PC-9 (cell line): ENCODE data around the gene LAMTOR3. TPM values are rescaled to one million over a fixed set of nuclear protein-coding genes. Genes with fewer than 3 reads are reported as not detected.
"Not testable (repeated sequence)": the region's sequence is repeated elsewhere in the genome, so short reads cannot be mapped to it uniquely, and the experiment has no call there.

Experiments
- BruUV-seq: library from RNA; stranded (reverse); fragments of 400-500 nt; replicated peaks from 2 replicates; lab custom pipeline; 2021; lab: Mats Ljungman, UMichigan
- CTCF ChIA-PET: fragments of 300-600 bp; sonication (Branson Sonifier 250); formaldehyde crosslinking; loops from one replicate; lab custom pipeline; 2022; ENCODE audit warnings: antibody characterized with exemption; lab: Charles Lee
- POLR2A ChIA-PET: fragments of 300-600 bp; sonication (Branson Sonifier 250); formaldehyde crosslinking; loops from one replicate; lab custom pipeline; 2022; ENCODE audit warnings: antibody characterized with exemption; ENCODE audit not compliant: unreplicated experiment; lab: Charles Lee
- DNase-seq, 2 experiments: peaks; one replicate each; pipeline versions ENCODE4 v3.0.0 to v3.0.0-alpha.2; 2015 to 2022; ENCODE audit warnings: mixed read lengths in 1 of 2
- H2AFZ ChIP-seq: fragments of 200-600 bp; sonication (generic); 2 replicates; pipeline ENCODE4 v1.8.1; 2017; ENCODE audit warnings: antibody characterized with exemption
- H3F3A ChIP-seq: fragments of 200-600 bp; sonication (generic); 2 replicates; pipeline ENCODE4 v1.8.1; 2017; ENCODE audit warnings: antibody characterized with exemption, mild to moderate bottlenecking, low read depth; ENCODE audit not compliant: insufficient read depth
- H3K27ac ChIP-seq: fragments of 200-600 bp; sonication (generic); 2 replicates; pipeline ENCODE4 v1.6.1; 2016; ENCODE audit warnings: mixed run types
- H3K27me3 ChIP-seq: fragments of 200-600 bp; sonication (generic); 2 replicates; pipeline ENCODE4 v1.6.1; 2016; ENCODE audit warnings: low read depth, mixed run types; ENCODE audit not compliant: insufficient read depth
- H3K36me3 ChIP-seq: fragments of 200-600 bp; sonication (generic); 2 replicates; pipeline ENCODE4 v1.6.1; 2016; ENCODE audit warnings: low read depth, mixed run types
- H3K4me1 ChIP-seq: fragments of 200-600 bp; sonication (generic); replicated peaks from 2 replicates; pipeline ENCODE4 v1.6.1; 2016; ENCODE audit warnings: mixed run types; ENCODE audit not compliant: insufficient read depth
- H3K4me2 ChIP-seq: fragments of 200-600 bp; sonication (generic); 2 replicates; pipeline ENCODE4 v1.6.1; 2017; ENCODE audit warnings: mixed run types
- H3K4me3 ChIP-seq: fragments of 200-600 bp; sonication (generic); 2 replicates; pipeline ENCODE4 v1.6.1; 2016; ENCODE audit warnings: mixed run types
- H3K79me2 ChIP-seq: fragments of 200-600 bp; sonication (generic); 2 replicates; pipeline ENCODE4 v1.6.1; 2017; ENCODE audit warnings: low read depth, mixed run types
- H3K9me2 ChIP-seq: fragments of 200-600 bp; sonication (generic); 2 replicates; pipeline ENCODE4 v1.8.1; 2017; ENCODE audit warnings: mild to moderate bottlenecking; ENCODE audit not compliant: insufficient read depth
- H3K9me3 ChIP-seq: fragments of 200-600 bp; sonication (generic); 2 replicates; pipeline ENCODE4 v1.8.1; 2016; ENCODE audit warnings: low read depth; ENCODE audit not compliant: insufficient read depth
- H4K20me1 ChIP-seq: fragments of 200-600 bp; sonication (generic); 2 replicates; pipeline ENCODE4 v1.8.1; 2017; ENCODE audit not compliant: insufficient read depth
- CTCF ChIP-seq: fragments of 200-600 bp; sonication (generic); conservative IDR thresholded peaks from 2 replicates; pipeline ENCODE4 v1.6.1; 2017; ENCODE audit warnings: mixed run types, antibody characterized with exemption, mild to moderate bottlenecking, moderate library complexity
- EZH2 ChIP-seq: fragments of 200-600 bp; sonication (generic); IDR thresholded peaks from 2 replicates; pipeline ENCODE4 v1.8.0; 2017; ENCODE audit warnings: antibody characterized with exemption, low read depth
- intact Hi-C: fragments of 100-400 bp; cut with micrococcal nuclease; formaldehyde crosslinking; loops from one replicate; pipeline ENCODE4 v1.10.0; 2022; ENCODE audit not compliant: unreplicated experiment
- total RNA-seq: library from RNA; stranded (reverse); gene quantifications from 2 replicates; pipeline ENCODE4 v1.2.3, GENCODE V29; 2021

The LAMTOR3 gene
- total RNA-seq, 1 experiment from 2014 or later: 17.4 TPM

GRCh38 chr4:99832321-99832720 lies 61.9 kb downstream of the LAMTOR3 start:
- Histone ChIP-seq H3K4me2 (no peak overlapping the region), H3F3A (no peaks in the 10 kb centered on the region), H3K27me3 (no peaks in the 10 kb centered on the region), H3K79me2 (peaks cover 12% of the 10 kb centered on the region; the same call in 1 of the 2 replicates), H3K9me3 (no peaks in the 10 kb centered on the region), H3K27ac (no peak overlapping the region), H3K4me3 (no peak overlapping the region), H3K36me3 (no peaks in the 10 kb centered on the region), H2AFZ (no peak overlapping the region), H3K9me2 (no peaks in the 10 kb centered on the region), H3K4me1 (peaks cover 6% of the 10 kb centered on the region; the same call in 1 of the 2 replicates), H4K20me1 (no peaks in the 10 kb centered on the region)
- ChIA-PET POLR2A (no interaction called here), CTCF (no interaction called here)
- intact Hi-C loops: no loop called here
- DNase-seq: no peak
- no peak for TF ChIP-seq EZH2
- TF ChIP-seq CTCF: no peak
- BruUV-seq: no TSS peak

- CTCF ChIA-PET: interaction anchor here (0.6 kb wide), 1 partner anchor 101 kb away, joined by 3 read pairs; no protein-coding TSS in a partner anchor
- H3K79me2 ChIP-seq: peaks cover 20% of the 10 kb centered on the region; the same call in 1 of the 2 replicates
- H3K36me3 ChIP-seq, H3K4me3 ChIP-seq, BruUV-seq, H3K27me3 ChIP-seq, H2AFZ ChIP-seq, H3K9me3 ChIP-seq, H3F3A ChIP-seq, DNase-seq, POLR2A ChIA-PET, H4K20me1 ChIP-seq, H3K27ac ChIP-seq, H3K4me2 ChIP-seq, intact Hi-C loops, H3K9me2 ChIP-seq: not testable (repeated sequence)
- peaks cover 21% of the 10 kb centered on the region for H3K4me1 ChIP-seq
Observed at GRCh38 chr4:99830051-99830450, 64.2 kb downstream of the LAMTOR3 start.

GRCh38 chr4:99828477-99828876 lies 65.8 kb downstream of the LAMTOR3 start:
- Histone ChIP-seq H3K27me3 (no peaks in the 10 kb centered on the region), H3K27ac (peak overlapping the region; percentile 17; the same call in 1 of the 2 replicates), H3K4me3 (no peak overlapping the region), H3K9me3 (no peaks in the 10 kb centered on the region), H3F3A (no peaks in the 10 kb centered on the region), H3K4me1 (peaks cover 24% of the 10 kb centered on the region), H2AFZ (no peak overlapping the region), H3K9me2 (no peaks in the 10 kb centered on the region), H3K36me3 (no peaks in the 10 kb centered on the region), H3K79me2 (peaks cover 14% of the 10 kb centered on the region; the same call in 1 of the 2 replicates), H3K4me2 (no peak overlapping the region), H4K20me1 (no peaks in the 10 kb centered on the region)
- DNase-seq: peak in 1 of 2 experiments; percentile 38
- TF ChIP-seq EZH2 (no peak), CTCF (no peak)
- intact Hi-C loops: no loop called here
- ChIA-PET CTCF (no interaction called here), POLR2A (interaction anchor here (0.6 to 0.9 kb wide), 2 partner anchors 12 to 136 kb away, joined by 6 to 7 read pairs; partner anchors contain the start of gene DAPP1)
- BruUV-seq: no TSS peak

Other genes with a start within 250 kb of the LAMTOR3 start
- 0.22 and 0.23 TPM in 2 replicates for gene C4orf54, start 236.6 kb downstream of the LAMTOR3 start, total RNA-seq
- 7.9 and 9.6 TPM in 2 replicates for gene DAPP1, start 77.6 kb downstream of the LAMTOR3 start, total RNA-seq
- gene DNAJB14, start 52.2 kb upstream of the LAMTOR3 start, total RNA-seq: 27.5 and 28.6 TPM in 2 replicates
- gene H2AZ1, start 55.8 kb upstream of the LAMTOR3 start, total RNA-seq: 345 and 372 TPM in 2 replicates